Peyer's patch (tissue), 4 donors: ENCODE measurements around the gene MSL2.

Experiments
- CTCF ChIP-seq, 6 experiments: fragments of 450-650 bp in 4 of 6; fragments of 200-600 bp in 2 of 6; sonication (generic) in 1 of 6; IDR thresholded peaks; one replicate each; pipeline ENCODE4 v1.5.1; 2017 to 2019; ENCODE audit warnings: antibody characterized with exemption in 6 of 6, mild to moderate bottlenecking in 3 of 6, moderate library complexity in 1 of 6
- POLR2A ChIP-seq, 2 donors: fragments of 450-650 bp; IDR thresholded peaks; one replicate each; pipeline ENCODE4 v1.5.1; 2017; ENCODE audit warnings: antibody characterized with exemption in 2 of 2, mild to moderate bottlenecking in 2 of 2, moderate library complexity in 2 of 2

- no peak for TF ChIP-seq CTCF (IDR thresholded peaks at IDR 0.05)
- TF ChIP-seq POLR2A (IDR thresholded peaks at IDR 0.05), result no peak
Observed at GRCh38 chr3:136149667-136150066, 46.5 kb downstream of the MSL2 start.
